IPS DF 6.9 (cell line): ENCODE results near the gene UBALD1.

Experiments
- DNase-seq: peaks from one replicate; pipeline ENCODE4 v3.0.0-alpha.2; 2013; ENCODE audit warnings: low read depth, low spot score
- H3K27ac ChIP-seq: one replicate; pipeline ENCODE4 v1.5.1; 2013; ENCODE audit warnings: low read length, control low read depth
- H3K27me3 ChIP-seq: 2 replicates; pipeline ENCODE4 v1.6.1; 2013; ENCODE audit warnings: mild to moderate bottlenecking, low read length; ENCODE audit not compliant: control insufficient read depth, insufficient read depth
- H3K36me3 ChIP-seq: 2 replicates; pipeline ENCODE4 v1.6.1; 2013; ENCODE audit warnings: low read length; ENCODE audit not compliant: control insufficient read depth, insufficient read depth
- H3K4me1 ChIP-seq: 2 replicates; pipeline ENCODE4 v1.6.1; 2013; ENCODE audit warnings: low read length; ENCODE audit not compliant: control insufficient read depth, insufficient read depth
- H3K4me3 ChIP-seq: 2 replicates; pipeline ENCODE4 v1.5.1; 2013; ENCODE audit warnings: mild to moderate bottlenecking, low read length
- H3K9me3 ChIP-seq: 2 replicates; pipeline ENCODE4 v1.6.1; 2013; ENCODE audit warnings: low read length, inconsistent platforms; ENCODE audit not compliant: control insufficient read depth, insufficient read depth
- WGBS: extraction: QIAGEN DNeasy Blood & Tissue Kit; methylation state at CpG from one replicate; pipeline ENCODE4 v1.1.7; 2013; ENCODE audit warnings: mixed read lengths, missing lambda C conversion rate; ENCODE audit not compliant: insufficient read length, insufficient coverage; 5-methylcytosine and 5-hydroxymethylcytosine counted together

The UBALD1 gene

GRCh38 chr16:4593086-4593485, 21.6 kb downstream of the UBALD1 start:
- WGBS, result no CpG with 5 or more reads among the region's 16 CpGs
- Histone ChIP-seq H3K27ac (no peak overlapping the region), H3K4me1 (peaks cover 10% of the 10 kb centered on the region), H3K27me3 (no peaks in the 10 kb centered on the region), H3K36me3 (no peaks in the 10 kb centered on the region), H3K9me3 (no peaks in the 10 kb centered on the region), H3K4me3 (no peak overlapping the region)
- no peak for DNase-seq

GRCh38 chr16:4591706-4592470, 22.8 kb downstream of the UBALD1 start:
- Histone ChIP-seq H3K9me3 (no peaks in the 10 kb centered on the region), H3K36me3 (no peaks in the 10 kb centered on the region), H3K4me3 (no peak overlapping the region), H3K4me1 (peaks cover 10% of the 10 kb centered on the region), H3K27ac (no peak overlapping the region), H3K27me3 (no peaks in the 10 kb centered on the region)
- no CpG with 5 or more reads among the region's 17 CpGs for WGBS
- DNase-seq, result no peak

GRCh38 chr16:4591191-4591590, 23.5 kb downstream of the UBALD1 start:
- Histone ChIP-seq H3K9me3 (no peaks in the 10 kb centered on the region), H3K4me3 (no peak overlapping the region), H3K4me1 (peaks cover 10% of the 10 kb centered on the region), H3K27ac (no peak overlapping the region), H3K27me3 (no peaks in the 10 kb centered on the region), H3K36me3 (no peaks in the 10 kb centered on the region)
- WGBS, result no CpG with 5 or more reads among the region's 6 CpGs
- no peak for DNase-seq

- H3K4me1 ChIP-seq, result peaks cover 10% of the 10 kb centered on the region
- no peak overlapping the region for H3K27ac ChIP-seq
- no peaks in the 10 kb centered on the region for H3K27me3 ChIP-seq
- no peak for DNase-seq
- no CpG with 5 or more reads among the region's 6 CpGs for WGBS
- no peaks in the 10 kb centered on the region for H3K9me3 ChIP-seq
- no peaks in the 10 kb centered on the region for H3K36me3 ChIP-seq
- H3K4me3 ChIP-seq, result no peak overlapping the region
These were observed 25.7 kb downstream of the UBALD1 start for GRCh38 chr16:4588961-4589360.

- Histone ChIP-seq H3K36me3 (no peaks in the 10 kb centered on the region), H3K9me3 (no peaks in the 10 kb centered on the region), H3K4me1 (peaks cover 4% of the 10 kb centered on the region), H3K27me3 (no peaks in the 10 kb centered on the region), H3K27ac (no peak overlapping the region), H3K4me3 (no peak overlapping the region)
- no CpG with 5 or more reads among the region's 2 CpGs for WGBS
- DNase-seq, result no peak
These were observed 26.3 kb downstream of the UBALD1 start for GRCh38 chr16:4588386-4588785.

GRCh38 chr16:4586291-4586690, 28.4 kb downstream of the UBALD1 start:
- Histone ChIP-seq H3K4me1 (no peaks in the 10 kb centered on the region), H3K36me3 (no peaks in the 10 kb centered on the region), H3K27me3 (no peaks in the 10 kb centered on the region), H3K9me3 (no peaks in the 10 kb centered on the region), H3K27ac (no peak overlapping the region), H3K4me3 (no peak overlapping the region)
- no peak for DNase-seq
- no CpG with 5 or more reads among the region's 7 CpGs for WGBS

- Histone ChIP-seq H3K27ac (no peak overlapping the region), H3K27me3 (no peaks in the 10 kb centered on the region), H3K9me3 (no peaks in the 10 kb centered on the region), H3K36me3 (no peaks in the 10 kb centered on the region), H3K4me1 (no peaks in the 10 kb centered on the region), H3K4me3 (no peak overlapping the region)
- DNase-seq, result no peak
- WGBS, result no CpG with 5 or more reads among the region's 4 CpGs
These were observed 30.8 kb downstream of the UBALD1 start for GRCh38 chr16:4583906-4584305.

GRCh38 chr16:4580250-4580649, 34.4 kb downstream of the UBALD1 start:
- DNase-seq, result no peak
- Histone ChIP-seq H3K27me3 (no peaks in the 10 kb centered on the region), H3K4me3 (no peak overlapping the region), H3K27ac (no peak overlapping the region), H3K4me1 (no peaks in the 10 kb centered on the region), H3K36me3 (no peaks in the 10 kb centered on the region), H3K9me3 (no peaks in the 10 kb centered on the region)
- WGBS, result no CpG with 5 or more reads among the region's 6 CpGs

- Histone ChIP-seq H3K36me3 (no peaks in the 10 kb centered on the region), H3K27me3 (no peaks in the 10 kb centered on the region), H3K9me3 (no peaks in the 10 kb centered on the region), H3K27ac (no peak overlapping the region), H3K4me1 (no peaks in the 10 kb centered on the region), H3K4me3 (no peak overlapping the region)
- no CpG with 5 or more reads among the region's 13 CpGs for WGBS
- DNase-seq, result no peak
These were observed 35.6 kb downstream of the UBALD1 start for GRCh38 chr16:4578961-4579530.

- Histone ChIP-seq H3K4me3 (no peak overlapping the region), H3K4me1 (peaks cover 6% of the 10 kb centered on the region; the same call in 1 of the 2 replicates), H3K27ac (no peak overlapping the region), H3K9me3 (no peaks in the 10 kb centered on the region), H3K27me3 (no peaks in the 10 kb centered on the region), H3K36me3 (no peaks in the 10 kb centered on the region)
- WGBS, result no CpG with 5 or more reads among the region's 15 CpGs
- DNase-seq, result no peak
These were observed 38.7 kb downstream of the UBALD1 start for GRCh38 chr16:4576008-4576407.
